ENCODE measurements around the gene ABCF2. TPM values are rescaled to one million over a fixed set of nuclear protein-coding genes. Genes with fewer than 3 reads are reported as not detected.

Gene ABCF2
- total RNA-seq, 1 donor, result 50.9 TPM

DNA sequence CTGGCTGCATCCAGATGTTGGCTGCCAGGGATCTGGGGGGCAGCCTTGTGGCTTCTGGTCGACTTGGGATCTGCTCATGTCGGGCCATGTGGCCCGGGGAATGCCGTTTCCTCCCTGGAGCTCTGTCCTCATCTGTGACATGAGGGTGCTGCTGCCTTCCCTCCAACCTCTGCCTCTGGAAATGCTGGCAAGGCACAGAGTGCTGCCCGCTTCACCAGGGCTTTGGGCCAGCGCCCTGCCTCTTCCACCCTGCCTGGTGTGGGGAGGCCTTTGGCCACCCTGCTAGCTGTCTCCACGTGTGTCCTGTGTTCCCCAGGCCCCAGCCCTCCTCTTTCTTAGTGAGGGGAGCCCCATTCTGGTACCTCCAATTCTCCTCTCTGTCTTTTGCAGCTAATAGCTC is 27.3 kb upstream of the ABCF2 start:
- TF ChIP-seq, protein P1, sequence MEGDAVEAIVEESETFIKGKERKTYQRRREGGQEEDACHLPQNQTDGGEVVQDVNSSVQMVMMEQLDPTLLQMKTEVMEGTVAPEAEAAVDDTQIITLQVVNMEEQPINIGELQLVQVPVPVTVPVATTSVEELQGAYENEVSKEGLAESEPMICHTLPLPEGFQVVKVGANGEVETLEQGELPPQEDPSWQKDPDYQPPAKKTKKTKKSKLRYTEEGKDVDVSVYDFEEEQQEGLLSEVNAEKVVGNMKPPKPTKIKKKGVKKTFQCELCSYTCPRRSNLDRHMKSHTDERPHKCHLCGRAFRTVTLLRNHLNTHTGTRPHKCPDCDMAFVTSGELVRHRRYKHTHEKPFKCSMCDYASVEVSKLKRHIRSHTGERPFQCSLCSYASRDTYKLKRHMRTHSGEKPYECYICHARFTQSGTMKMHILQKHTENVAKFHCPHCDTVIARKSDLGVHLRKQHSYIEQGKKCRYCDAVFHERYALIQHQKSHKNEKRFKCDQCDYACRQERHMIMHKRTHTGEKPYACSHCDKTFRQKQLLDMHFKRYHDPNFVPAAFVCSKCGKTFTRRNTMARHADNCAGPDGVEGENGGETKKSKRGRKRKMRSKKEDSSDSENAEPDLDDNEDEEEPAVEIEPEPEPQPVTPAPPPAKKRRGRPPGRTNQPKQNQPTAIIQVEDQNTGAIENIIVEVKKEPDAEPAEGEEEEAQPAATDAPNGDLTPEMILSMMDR (IDR thresholded peaks at IDR 0.05; ENCODE audit: insufficient read depth, low read length), result no peak
- no peak for DNase-seq (ENCODE audit: low read depth)
- no peak overlapping the region for H3K4me3 ChIP-seq (ENCODE audit: low read depth, low read length)

DNA sequence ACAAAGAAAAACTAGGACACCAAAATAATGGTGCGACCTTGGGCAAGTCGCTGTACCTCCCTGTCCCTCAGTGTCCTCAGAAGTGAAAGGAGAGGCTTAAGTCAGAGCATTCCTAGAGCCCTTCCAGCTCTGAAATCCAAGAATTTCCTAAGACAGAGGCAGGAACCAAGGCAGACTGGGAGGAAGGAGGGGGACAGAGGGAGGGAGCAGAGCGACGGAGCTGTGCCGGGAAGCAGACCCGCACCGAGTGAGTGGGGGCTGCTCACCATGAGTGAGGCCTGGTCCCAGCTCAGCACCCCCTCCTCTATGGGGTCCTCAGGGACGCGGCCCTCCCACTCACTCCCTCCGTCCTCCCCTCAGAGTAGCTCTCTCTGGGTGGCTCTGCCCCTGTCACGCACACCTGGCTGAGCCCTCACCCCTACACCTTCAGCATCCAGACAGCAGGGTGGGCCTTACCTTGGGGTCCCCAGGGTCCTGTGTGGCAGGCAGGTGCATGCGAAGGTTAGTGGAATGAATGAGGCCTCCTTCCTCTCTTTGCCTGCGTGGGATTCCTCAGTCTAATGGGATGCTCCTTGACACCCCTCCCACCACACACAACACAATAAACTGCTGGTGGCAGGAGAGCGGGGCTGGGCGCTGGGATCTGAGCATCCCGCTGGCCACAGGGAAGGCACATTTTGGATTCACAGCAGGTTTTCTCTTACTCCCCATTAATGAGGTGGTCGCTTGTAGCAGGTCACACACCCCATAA is 26.1 kb upstream of the ABCF2 start:
- TF ChIP-seq, protein P1 (IDR thresholded peaks at IDR 0.05; ENCODE audit: insufficient read depth, low read length), result no peak
- DNase-seq (ENCODE audit: low read depth), result no peak
- H3K4me3 ChIP-seq (ENCODE audit: low read depth, low read length), result no peak overlapping the region

DNA sequence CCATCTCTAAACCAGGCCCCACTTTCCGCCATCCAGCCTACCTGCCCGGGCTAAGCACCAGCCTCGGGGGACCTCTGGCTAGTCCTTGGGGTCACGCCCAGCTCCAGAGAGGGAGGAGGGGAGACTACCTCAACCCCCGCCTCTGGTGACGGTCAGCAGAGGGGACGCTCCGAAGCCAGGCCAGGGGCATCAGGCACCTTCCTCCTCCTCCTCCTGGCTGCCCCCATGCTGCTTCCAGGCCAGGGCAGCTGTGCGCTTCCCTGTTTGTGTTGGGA is 25.5 kb upstream of the ABCF2 start:
- TF ChIP-seq, protein P1 (IDR thresholded peaks at IDR 0.05; ENCODE audit: insufficient read depth, low read length), result no peak

DNA sequence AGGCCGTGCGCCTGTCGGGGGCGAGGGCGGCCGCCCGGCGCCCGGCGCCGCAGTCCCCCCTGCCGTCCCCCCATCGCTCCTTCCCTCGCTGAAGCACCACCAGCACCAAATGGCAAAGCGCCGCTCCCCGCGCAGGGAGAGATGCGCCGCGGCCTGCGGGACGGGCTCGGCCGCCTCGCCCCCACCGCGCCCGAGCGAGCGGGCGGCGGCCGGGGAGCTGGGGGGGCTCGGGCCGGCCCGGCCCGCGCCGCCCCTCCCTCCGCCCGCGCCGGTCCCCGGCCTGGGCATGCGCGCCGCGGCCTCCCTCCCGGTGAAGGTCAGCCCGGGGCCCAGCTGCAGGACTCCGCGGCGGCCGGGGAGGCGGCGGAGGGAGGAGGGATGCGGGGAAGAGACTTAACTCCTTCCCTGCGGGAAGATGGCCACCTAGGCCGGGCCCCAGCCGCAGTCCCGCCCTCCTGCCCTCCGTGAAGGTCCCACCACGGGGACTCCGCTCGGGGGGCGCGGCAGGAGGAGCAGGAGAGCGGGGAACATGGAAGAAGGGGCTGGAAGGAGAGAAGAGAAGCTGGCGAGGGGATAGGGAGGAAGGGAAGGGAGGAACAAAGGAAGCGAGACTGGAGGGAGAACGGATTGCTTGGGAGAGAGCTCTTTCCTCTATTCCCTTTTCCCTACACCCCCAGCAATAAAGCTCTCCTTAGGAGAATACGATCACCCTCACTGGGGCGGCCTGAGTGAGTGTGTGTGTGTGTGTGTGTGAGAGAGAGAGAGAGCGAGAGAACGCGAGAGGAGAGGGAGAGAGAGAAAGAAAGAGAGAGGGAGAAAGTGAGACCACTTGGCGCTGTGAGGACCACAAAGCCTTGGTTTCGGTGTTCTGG is 24.9 kb upstream of the ABCF2 start:
- DNase-seq (ENCODE audit: low read depth), result peak; percentile 70
- TF ChIP-seq, protein P1 (IDR thresholded peaks at IDR 0.05; ENCODE audit: insufficient read depth, low read length), result no peak
- peak overlapping the region; percentile 72 for H3K4me3 ChIP-seq (ENCODE audit: low read depth, low read length)

More for the DNA sequence above, 25.5 kb upstream of the ABCF2 start:
- peak overlapping the region; percentile 72 for H3K4me3 ChIP-seq (ENCODE audit: low read depth, low read length)
- DNase-seq (ENCODE audit: low read depth), result no peak

DNA sequence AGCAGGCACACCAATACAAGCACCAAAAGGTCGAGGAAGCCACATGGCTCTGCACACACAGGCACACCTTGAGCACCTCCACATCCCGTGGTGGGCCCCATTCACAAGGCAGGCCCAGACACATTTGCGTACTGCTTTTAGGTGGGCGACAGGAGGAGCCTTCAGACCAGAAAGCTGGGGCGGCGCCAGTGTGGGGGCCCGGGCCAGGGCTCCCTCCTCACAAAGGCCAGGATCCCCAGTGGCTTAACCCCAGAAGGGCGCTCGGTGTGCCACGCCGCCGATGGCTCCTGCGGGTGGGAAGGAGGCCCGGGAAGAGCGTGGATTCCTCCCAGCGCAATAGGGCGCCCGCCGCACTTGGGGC is 24.3 kb upstream of the ABCF2 start:
- peak; percentile 21 for DNase-seq (ENCODE audit: low read depth)
- TF ChIP-seq, protein P1 (IDR thresholded peaks at IDR 0.05; ENCODE audit: insufficient read depth, low read length), result no peak
- peak overlapping the region; percentile 72 for H3K4me3 ChIP-seq (ENCODE audit: low read depth, low read length)

DNA sequence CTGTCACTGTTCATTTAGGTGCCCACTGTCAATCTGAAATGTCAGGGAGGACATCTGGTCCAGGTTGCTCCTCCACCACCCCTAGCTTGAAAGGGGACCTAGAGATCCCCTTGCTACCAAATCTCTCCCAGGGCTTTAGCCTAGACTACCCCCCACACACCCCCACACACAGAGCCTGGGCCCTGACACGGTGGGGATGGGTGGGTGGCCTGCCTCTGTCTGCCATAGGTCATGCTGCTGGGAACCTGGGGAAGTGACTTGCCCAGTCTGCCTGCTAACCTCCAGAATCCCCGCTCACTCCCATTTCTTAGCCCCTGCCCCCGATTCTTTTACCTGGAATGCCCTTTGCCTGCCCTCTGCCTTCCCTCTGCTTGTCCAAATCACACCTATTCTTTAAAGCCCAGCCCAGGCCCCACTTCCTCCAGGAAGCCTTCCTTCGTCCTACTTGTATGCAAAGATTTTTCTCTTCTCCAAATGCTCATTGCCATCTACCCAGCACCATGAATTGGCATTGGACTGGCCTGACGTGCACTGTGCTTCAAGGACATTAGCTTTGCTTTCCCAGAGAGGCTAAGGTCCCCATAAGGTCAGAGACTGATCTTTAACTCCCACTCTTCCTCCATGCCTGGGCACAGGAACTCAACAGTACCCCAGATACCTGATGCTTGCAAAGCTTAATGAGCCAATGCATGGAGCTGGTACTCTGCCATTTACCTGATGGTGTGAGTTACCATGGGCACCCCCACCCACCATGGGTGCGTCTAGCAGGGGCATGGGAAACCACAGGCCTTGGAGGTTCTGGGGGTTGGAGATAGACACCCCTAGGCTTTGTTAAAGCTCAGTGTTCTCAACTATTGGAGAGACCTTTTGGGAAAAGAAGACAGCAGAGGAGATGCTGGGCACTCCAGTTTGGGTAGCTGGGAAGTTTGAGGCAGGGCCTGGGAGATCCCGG is 23.5 kb upstream of the ABCF2 start:
- TF ChIP-seq, protein P1 (IDR thresholded peaks at IDR 0.05; ENCODE audit: insufficient read depth, low read length), result no peak
- peak overlapping the region; percentile 72 for H3K4me3 ChIP-seq (ENCODE audit: low read depth, low read length)
- DNase-seq (ENCODE audit: low read depth), result no peak

Data from fibroblast of the aortic adventitia (primary cell).